Testis (tissue), 2 donors: ENCODE data around the gene DEF6.

Experiments
- CTCF ChIP-seq, 3 experiments: fragments of 450-650 bp in 2 of 3; fragments of 200-600 bp in 1 of 3; sonication (generic) in 1 of 3; IDR thresholded peaks; one replicate each; pipeline ENCODE4 v1.5.1; 2016 to 2019; ENCODE audit warnings: antibody characterized with exemption in 3 of 3, mild to moderate bottlenecking in 2 of 3, moderate library complexity in 1 of 3
- POLR2A ChIP-seq: fragments of 450-650 bp; IDR thresholded peaks from one replicate; pipeline ENCODE4 v1.6.1; 2017; ENCODE audit warnings: antibody characterized with exemption, mild to moderate bottlenecking, moderate library complexity

GRCh38 chr6:35251949-35252348 lies 45.7 kb upstream of the DEF6 start:
- no peak for TF ChIP-seq POLR2A
- TF ChIP-seq CTCF (IDR thresholded peaks at IDR 0.05) = no peak
